ENCODE results near the gene LPAR4. TPM values are rescaled to one million over a fixed set of nuclear protein-coding genes. Genes with fewer than 3 reads are reported as not detected.

Gene LPAR4
- total RNA-seq, 1 donor from 2014 or later, result not detected

Other genes with a start within 250 kb of the LPAR4 start
- not detected in 2 replicates for gene RTL3, start 88.4 kb upstream of the LPAR4 start, total RNA-seq
- 64.1 and 75.0 TPM in 2 replicates for gene P2RY10, start 197.7 kb downstream of the LPAR4 start, total RNA-seq

Measured in T-helper 1 cell treated with Interleukin-12 subunit alpha and Interleukin-12 subunit beta and Interleukin-4 antibody, amounts not matched to agents 30 ng/mL and 1 ng/mL, for 36 hours (primary cell).